Measurements from ENCODE around the gene RIMKLA.

The RIMKLA gene, protein sequence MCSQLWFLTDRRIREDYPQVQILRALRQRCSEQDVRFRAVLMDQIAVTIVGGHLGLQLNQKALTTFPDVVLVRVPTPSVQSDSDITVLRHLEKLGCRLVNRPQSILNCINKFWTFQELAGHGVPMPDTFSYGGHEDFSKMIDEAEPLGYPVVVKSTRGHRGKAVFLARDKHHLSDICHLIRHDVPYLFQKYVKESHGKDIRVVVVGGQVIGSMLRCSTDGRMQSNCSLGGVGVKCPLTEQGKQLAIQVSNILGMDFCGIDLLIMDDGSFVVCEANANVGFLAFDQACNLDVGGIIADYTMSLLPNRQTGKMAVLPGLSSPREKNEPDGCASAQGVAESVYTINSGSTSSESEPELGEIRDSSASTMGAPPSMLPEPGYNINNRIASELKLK

DNA sequence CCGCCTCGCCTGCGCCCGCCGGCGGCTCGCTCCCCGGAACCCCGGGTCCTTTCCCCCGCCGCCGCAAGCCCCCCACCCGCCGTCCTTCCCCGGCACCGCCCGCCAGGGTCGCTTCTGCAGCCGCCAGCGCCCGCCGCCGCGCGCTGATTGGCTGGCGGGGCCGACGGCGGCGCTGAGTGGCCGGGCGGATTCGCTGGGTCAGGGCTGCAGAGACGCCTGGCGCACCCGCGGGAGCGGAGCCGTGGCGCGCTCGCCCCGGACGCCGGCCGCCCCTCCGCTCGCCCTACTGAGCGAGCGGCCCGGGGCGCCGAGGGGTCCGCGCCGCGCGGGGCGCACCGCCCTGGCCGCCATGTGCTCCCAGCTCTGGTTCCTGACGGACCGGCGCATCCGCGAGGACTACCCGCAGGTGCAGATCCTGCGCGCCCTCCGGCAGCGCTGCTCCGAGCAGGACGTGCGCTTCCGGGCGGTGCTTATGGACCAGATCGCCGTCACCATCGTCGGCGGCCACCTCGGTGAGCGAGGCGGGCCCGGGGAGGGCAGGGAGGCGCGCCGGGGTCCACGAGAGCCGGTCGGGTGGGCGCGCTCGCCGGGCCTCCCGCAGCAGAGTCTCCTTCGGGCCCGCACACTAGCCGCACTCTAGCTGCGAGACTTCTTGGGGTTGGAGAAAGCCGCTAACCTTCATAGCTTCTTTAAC is at the start of gene RIMKLA:
TSS of gene RIMKLA (plus strand) at position 207 of the 694 bp plus-strand sequence. CDS start at position 350, 143 bp downstream.
- in situ Hi-C loops (cut with MboI; ENCODE audit: low sequenced_read_pairs) = no loop called here

DNA sequence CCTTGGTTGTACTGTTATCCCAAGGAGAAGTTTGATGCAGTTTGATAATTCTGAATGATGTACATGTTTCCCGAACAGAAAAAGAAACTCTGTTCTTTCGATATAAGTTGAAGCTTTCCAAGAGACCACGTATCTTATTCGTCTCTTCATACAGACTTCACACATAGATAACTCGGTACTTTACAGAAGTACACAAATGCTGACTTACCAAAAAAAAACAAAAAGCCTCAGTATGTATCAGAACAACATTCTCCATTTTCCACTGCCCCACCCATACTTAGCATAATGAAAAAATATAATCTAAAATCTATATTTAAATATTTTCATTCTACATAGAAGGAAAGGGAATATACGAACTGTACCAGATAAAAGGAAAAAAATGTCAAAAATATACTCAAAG is 47.7 kb upstream of the RIMKLA start:
- in situ Hi-C loops (cut with MboI; ENCODE audit: low sequenced_read_pairs) = no loop called here

DNA sequence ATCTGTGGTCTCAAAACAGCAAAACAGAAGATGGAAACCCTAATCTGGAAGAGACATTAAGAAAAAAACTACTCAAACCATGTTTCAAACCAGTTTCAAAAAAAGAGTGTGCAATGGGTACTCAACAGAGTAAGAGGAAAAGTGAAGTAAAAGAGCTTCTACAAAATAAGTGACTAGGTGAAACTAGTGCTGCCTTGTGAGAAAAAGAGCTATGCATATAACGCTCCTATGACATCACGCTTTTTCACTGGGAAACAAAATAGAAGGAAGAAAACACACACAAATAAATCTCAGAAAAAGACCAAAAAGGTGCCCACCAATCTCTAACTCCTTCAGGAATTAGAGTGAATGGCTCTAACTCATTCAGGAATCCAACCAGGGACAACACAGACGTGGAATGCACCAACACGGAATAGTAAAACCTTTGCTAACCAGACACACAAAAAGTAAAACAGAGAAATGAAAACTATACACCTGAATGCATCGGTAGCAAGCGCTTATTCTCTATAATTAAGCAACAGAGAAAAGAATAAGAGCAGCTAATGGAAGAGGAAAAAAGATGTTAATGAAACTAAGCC is 46.8 kb upstream of the RIMKLA start:
- in situ Hi-C loops (cut with MboI; ENCODE audit: low sequenced_read_pairs) = no loop called here

DNA sequence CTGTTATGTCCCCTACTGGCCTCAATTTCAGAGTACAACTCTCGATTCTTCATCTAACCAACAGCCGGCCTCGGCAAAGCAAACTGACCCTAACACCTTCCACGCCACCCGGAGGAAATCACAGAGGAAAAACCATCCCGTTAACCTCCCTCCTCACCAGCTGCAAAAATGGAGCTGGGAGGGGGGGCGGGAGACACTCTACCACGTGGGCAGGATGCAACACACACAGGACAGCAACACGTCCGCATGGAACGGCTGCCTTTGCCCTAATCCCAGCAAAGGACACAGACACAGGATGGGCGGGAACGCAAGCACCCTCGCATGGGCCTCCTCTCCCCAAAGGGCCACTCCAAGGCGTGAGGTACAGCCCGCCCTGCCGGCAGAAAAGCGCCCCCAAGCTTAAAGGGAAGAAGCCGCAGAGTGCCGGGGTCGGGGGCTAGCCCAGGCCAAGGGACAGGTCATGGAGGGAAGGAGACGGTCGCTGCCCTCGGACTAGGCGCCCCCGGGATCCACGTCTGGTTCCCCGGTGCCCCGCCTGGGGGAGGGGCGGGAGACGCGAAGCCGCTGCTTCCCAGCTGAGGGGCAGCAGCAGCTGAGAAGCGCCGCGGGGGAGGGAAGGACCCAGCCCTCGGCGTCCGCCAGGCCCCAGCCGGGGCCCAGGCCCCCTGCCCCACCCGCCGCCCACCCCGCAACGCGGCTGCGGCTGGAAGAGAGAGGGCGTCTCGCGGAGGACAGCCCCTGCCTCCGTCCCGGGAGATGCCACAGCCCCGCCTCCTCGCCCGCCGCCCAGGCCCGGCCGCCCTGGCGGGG is 46.1 kb upstream of the RIMKLA start:
- in situ Hi-C loops (cut with MboI; ENCODE audit: low sequenced_read_pairs) = no loop called here

DNA sequence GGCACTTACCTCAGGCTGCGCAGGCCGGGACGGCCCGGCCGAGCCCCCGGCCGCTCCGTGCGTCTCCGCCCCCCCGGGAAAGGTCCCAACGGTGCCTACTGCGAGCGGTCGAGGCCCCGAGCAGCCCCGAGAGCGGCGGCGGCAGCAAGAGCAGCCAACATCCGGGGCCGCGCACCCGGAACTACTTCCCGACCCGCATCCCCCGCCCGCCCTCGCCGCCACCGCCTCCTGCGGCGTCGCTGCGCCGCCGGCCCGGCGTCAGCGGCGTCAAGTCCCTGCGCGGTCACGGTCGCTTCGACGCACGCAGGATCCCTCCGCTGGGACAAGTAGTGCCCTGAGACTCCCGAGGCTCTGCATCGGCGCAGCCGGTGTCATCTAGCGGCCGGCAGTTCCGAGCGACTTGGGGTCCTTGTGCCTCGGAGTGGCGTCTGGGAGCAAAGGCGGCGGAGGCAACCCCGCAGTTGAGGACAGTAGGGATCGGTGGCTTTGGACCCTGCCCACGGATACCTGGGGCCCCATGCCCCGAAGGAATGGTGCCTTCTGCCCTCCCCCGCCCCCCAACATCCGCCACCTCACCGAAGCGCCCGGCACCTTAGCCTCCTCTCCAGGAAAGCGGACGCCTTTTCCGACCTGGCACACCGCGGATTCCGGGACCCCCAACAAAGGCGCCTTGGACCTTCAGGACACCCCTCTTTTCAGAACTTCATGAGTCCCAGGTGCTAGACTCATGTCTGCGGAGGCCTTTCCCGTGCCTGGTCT is 45.4 kb upstream of the RIMKLA start, which contains the start of gene FOXJ3:
TSS of gene FOXJ3 (minus strand) at position 186 of the 759 bp plus-strand sequence. CDS start 24,142 bp downstream, outside the sequence.
- in situ Hi-C loops (cut with MboI; ENCODE audit: low sequenced_read_pairs) = no loop called here

DNA sequence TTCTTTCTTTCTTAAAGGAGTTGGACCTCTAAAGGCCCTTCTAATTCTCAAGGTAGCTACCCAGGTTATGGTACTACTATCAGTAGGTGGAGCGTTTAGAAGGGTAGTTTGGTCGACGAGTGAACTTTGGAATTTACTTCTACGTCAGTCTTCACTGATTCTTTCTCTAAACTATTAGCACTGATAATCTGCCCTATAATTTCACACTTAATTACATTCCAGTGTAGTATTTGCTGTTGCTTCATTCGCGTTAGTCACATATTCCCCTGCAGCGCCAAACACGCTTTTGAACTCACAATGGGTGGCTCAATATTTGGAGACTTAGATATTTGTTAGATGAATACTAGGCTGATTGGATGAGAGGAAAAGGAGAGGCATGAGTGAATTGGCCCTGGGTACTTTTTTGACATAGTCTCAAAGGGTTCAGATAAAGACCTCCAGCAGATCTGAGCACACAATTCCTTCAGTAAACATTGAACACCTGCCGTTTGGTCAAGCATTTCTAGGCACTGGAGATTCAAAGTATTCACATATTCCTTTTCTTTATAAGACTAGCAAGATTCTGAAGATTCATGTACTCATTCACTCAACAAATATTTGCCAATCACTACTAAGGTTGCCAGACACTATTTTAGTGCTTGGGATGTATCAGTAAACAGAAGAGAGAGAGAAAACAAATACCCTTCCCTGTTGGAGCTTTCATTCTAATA is 44.6 kb upstream of the RIMKLA start:
- in situ Hi-C loops (cut with MboI; ENCODE audit: low sequenced_read_pairs) = no loop called here

DNA sequence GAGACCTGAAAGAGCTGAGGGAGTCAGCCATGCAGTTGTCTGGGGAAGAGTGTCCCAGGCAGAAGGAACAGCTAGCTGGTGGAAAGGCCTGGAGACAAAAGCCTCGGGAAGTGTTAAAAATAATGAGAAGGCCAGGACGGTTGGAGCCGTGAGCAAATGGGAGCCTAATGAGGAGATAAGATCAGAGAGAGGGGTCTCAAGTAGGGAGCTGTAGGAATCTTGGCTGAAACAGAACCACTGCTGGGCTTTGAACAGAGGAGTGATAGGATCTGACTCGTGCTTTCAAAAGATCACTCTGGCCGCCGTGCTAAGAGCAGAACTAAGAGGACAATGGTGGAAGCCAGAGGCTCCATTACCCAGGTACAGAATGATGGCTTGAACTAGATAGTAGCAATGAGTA is 43.6 kb upstream of the RIMKLA start:
- in situ Hi-C loops (cut with MboI; ENCODE audit: low sequenced_read_pairs) = no loop called here

DNA sequence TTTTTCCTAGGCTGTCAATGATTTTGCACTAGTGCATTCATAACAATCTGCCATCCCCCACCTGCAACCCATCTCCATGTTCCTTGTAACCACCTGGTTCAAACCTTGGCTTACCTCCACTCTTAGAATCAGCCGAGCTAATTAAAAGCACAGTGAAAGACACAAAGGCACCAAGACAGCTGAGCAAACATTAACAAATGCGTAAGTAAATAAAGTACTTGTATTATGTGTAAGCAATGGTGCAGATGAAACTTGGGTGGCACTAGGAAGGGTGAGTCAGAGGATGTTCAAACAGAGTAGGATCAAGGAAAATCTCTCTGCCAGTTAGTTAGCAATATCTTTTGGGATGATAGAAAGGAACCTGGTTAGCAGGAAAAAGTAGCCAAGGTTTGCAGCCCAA is 40.5 kb upstream of the RIMKLA start:
- in situ Hi-C loops (cut with MboI; ENCODE audit: low sequenced_read_pairs) = no loop called here

DNA sequence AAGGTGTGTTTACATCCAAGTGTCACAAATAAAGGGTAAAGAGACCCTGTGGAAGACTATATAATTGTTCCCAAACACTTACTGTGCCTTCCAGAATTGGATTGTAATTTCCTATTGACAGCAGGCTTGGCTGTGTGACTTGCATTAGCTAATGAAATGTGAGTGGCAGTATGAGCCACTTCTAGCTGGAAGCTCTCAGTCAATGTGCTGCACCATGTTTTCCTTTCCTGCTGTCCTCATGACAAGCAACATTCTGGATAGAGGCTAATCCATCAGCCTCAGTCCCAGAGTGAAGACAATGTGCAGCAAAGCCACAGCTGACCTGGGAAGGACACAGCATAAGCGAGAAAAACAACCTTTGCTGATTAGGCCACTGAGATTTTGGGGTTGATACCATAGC is 39.7 kb upstream of the RIMKLA start:
- in situ Hi-C loops (cut with MboI; ENCODE audit: low sequenced_read_pairs) = no loop called here

DNA sequence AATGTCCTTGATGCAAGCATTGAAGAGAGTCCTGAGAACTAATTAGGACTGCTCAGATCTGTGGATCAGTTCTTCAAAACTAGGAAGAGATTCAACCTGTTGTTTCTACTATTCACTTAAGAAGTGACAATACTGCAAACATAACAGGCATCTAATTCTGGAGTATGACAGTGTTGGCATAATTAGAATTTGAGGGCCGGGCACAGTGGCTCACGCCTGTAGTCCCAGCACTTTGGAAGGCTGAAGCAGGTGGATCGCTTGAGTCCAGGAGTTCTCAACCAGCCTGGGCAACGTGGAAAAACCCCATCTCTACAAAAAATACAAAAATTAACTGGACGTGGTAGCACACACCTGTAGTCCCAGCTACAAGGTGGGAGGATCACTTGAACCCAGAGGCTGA is 37.5 kb upstream of the RIMKLA start:
- in situ Hi-C loops (cut with MboI; ENCODE audit: low sequenced_read_pairs) = no loop called here

DNA sequence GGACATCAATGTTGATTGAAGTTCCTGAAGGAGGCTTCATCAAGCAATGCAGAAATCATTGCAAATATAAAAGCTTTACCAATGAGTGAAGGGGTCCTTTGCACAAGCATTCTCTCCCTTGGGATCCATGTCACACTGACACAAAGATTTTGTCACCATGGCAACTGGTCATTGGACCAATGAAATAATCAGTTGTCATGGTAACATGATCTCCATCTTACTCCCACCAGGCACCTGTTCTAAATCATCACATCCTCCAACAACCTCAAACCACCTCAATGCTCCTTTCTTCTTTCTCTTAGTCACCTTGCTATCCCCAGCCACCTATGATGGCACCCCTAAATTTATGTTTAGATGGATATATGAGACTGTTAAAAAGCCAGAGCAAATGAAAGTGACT is 32.1 kb upstream of the RIMKLA start:
- in situ Hi-C loops (cut with MboI; ENCODE audit: low sequenced_read_pairs) = no loop called here

DNA sequence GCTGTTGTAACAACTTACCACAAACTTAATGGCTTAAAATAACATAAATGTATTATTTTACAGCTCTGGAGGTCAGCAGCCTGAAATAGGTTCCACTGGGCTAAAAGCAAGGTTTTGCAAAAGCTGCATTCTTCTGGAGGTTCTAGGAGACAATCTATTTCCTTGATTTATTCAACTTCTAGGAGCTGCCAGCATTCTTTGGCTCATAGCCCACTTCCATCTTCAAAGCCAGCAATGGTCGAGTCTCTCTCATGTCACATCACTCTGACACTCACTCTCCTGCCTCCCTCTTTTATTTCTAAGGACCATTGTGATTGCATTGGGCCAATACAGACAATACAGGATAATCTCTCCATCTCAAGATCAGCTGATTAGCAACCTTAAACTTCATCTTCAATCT is 30.5 kb upstream of the RIMKLA start:
- in situ Hi-C loops (cut with MboI; ENCODE audit: low sequenced_read_pairs) = no loop called here

DNA sequence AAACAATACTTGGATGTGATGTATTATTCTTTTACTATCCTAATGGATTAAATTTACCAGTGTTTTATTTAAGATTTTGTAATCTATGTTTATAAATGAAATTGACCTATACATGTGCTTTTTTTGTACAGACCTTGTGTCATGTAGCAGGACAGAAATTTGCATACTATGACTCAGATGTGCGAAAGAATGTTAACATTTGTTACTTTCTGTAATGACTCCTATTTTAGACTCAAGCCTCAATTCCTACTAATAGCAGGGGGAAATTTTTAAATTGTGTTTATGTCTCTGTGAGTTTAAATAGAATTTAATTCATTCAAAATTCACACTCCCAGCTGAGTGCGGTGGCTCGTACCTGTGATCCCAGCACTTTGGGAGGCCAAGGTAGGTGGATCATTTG is 21.8 kb upstream of the RIMKLA start:
- in situ Hi-C loops (cut with MboI; ENCODE audit: low sequenced_read_pairs) = no loop called here

DNA sequence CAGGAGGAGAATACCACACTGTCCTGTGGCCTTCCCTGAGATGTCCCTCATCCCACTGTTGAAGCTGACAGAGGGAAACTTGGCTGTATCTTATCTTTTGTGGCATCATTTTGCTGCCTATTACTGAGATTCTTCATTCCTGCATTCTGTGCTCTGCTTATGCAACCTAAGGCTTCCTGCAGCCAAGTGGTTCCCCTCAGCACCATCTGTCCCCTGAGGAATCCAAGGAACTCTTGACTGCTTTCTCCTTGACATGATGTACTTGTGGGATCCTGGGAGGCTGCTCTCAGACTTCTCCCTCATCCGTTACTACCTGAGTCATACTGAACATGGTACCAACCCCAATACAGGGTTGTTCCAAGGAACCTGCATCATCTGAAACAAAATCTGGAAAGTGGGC is 21.1 kb upstream of the RIMKLA start:
- in situ Hi-C loops (cut with MboI; ENCODE audit: low sequenced_read_pairs) = no loop called here

DNA sequence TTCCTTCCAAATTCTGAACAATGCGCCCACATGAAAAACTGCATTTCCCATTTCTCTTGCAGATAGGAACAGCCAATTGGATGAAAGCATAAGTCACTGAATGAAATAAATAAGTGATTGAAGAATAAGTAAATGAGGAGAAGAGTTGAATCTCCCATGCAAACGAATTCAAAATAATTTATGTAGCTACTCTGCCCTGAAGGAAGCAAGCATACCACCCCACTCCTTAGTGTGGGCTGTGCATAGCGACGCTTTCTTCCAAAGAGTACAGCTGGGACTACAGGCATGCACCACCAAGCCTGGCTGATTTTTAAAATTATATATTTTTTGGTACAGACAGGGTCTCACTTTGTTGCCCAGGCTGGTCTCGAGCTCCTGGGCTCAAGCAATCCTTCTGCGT is 16.5 kb upstream of the RIMKLA start:
- in situ Hi-C loops (cut with MboI; ENCODE audit: low sequenced_read_pairs) = no loop called here

DNA sequence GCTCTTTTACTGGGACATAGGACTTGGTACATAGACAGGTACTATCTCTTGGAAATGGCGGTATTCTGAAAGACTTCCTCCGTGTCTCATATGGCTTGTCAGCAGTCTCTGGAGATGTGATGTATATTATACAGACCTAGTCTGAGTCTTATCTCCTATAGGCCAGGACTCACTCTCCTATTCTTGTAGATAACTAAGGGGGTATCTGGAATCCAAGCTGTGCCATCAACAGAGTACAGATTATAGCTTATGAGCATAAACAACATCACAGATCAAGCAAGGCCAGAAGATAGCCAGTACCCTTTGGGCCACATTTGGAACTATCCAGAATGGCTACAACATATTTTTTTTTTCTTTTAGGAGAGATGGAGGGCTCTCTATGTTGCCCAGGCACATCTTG is 16.1 kb upstream of the RIMKLA start:
- in situ Hi-C loops (cut with MboI; ENCODE audit: low sequenced_read_pairs) = no loop called here

DNA sequence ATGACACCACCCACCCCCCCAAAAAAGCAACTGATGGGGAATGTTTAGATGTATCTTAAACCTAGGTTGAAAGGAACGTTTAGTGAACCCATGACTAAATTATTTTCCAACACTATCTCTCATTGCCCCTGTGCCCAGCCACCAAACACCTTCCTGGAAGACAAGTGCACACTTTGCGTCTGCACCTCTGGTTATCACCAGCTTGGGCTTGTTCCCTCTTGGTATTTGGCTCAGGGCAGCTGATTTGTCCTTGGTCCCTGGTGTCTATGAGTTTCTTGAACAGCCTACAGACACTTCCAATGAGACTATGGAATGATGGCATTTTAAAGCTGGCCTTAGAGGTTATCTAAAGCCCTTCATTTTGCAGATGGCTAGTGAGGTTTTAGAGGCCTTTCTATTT is 15.5 kb upstream of the RIMKLA start:
- in situ Hi-C loops (cut with MboI; ENCODE audit: low sequenced_read_pairs) = no loop called here

DNA sequence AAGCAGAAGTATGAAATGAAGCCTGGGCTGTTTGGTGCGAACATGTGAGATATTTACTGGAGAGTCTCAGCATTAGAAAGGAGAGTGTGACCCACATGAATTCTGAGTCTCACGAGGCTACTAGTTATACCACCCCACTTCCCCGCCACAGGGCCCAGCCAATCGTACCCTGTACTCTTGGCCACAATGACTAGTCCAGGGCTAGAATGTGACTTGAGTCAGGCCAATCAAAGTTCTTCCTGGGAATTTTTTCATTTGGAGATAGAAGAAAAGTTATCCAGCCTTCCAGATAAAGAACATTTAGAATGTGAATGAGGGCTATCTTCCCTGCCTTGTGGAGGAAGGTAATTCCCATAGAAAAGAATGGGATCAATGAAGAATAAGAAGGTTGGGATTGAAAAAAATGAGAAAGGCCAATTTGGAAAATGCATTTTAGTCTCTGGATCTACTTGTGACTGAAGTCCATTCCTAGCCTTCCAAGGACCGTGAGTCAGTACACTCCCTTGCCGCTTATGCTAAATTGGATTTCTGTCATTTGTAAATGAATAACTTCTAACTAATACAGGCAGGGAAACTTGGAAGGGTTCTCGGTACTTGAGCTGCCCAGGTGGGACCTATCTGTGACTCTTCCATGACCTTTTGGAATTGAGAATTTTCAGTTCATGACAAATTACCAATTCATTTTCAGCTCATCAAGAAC is 12.3 kb upstream of the RIMKLA start:
- in situ Hi-C loops (cut with MboI; ENCODE audit: low sequenced_read_pairs) = no loop called here

DNA sequence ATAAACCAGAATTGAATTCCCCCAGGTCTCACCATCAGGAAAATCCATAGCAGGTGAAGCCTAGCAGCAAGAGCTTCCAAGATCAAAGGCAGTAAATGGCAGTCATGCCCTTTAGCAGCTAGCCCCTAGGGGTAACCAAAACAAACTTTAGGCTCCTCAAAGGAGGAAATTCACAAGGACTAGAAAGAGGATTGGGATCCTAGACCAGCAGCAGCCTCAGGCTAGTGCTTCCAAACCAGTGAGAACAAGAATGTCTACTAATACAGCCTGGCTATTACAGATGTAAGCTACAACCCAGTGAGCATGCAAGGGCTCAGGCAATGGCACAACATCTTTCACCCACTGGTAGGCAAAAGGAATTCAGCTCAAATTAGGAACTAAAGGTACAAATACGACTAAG is 11.1 kb upstream of the RIMKLA start:
- in situ Hi-C loops (cut with MboI; ENCODE audit: low sequenced_read_pairs) = no loop called here

Measured in HL-60/S4 treated with retinoic acid at 250 ng/mL for 4 days and 3 days (cell line).